ENCODE data around the gene OVAAL. TPM values are rescaled to one million over a fixed set of nuclear protein-coding genes. Genes with fewer than 3 reads are reported as not detected.

OVAAL gene
- total and polyA plus RNA-seq, 2 of the 4 experiments (the other 2 are of a cell fraction) = not detected

GRCh38 chr1:180590889-180591288 lies 32.1 kb downstream of the OVAAL start:
- no peak overlapping the region for H2BK120ac ChIP-seq (ENCODE audit: low read depth, low read length)
- no peak overlapping the region for H3K4ac ChIP-seq (ENCODE audit: low read depth, low read length)
- ChIA-PET POLR2A (ENCODE audit: unreplicated experiment) (no interaction called here), CTCF (no interaction called here)
- no TSS peak for BruUV-seq (replicated peaks)
- dilution Hi-C loops (cut with HindIII; ENCODE audit: low sequenced_read_pairs, unreplicated experiment) = no loop called here
- no peaks in the 10 kb centered on the region for H3K36me3 ChIP-seq (ENCODE audit: control insufficient read depth, insufficient read depth, low read length)
- in situ Hi-C loops (cut with MboI; ENCODE audit: low sequenced_read_pairs) = no loop called here
- H3K27me3 ChIP-seq (ENCODE audit: control insufficient read depth, insufficient read depth, low read length) = no peaks in the 10 kb centered on the region
- no peak overlapping the region for H2BK20ac ChIP-seq (ENCODE audit: low read depth, low read length)
- H4K5ac ChIP-seq (ENCODE audit: low read depth, low read length) = no peak overlapping the region
- WGBS, 2 experiments (ENCODE audit: extremely low coverage in 2 of 2, insufficient read length in 1 of 2) = no CpG with 5 or more reads among the region's 2 CpGs
- H3K4me1 ChIP-seq (ENCODE audit: control insufficient read depth, insufficient read depth, low read length) = peaks cover 7% of the 10 kb centered on the region
- TF ChIP-seq RFX5 (IDR thresholded peaks at IDR 0.05; ENCODE audit: low read depth, low read length) = no peak
- TF ChIP-seq RCOR1 (IDR thresholded peaks at IDR 0.05; ENCODE audit: insufficient replicate concordance, low read length) = no peak
- TF ChIP-seq SMC3 (IDR thresholded peaks at IDR 0.05; ENCODE audit: low read depth, low read length) = no peak
- TF ChIP-seq RAD21 (IDR thresholded peaks at IDR 0.05; ENCODE audit: low read length) = no peak
- no peak for TF ChIP-seq MXI1 (IDR thresholded peaks at IDR 0.05; ENCODE audit: borderline replicate concordance, low read depth, low read length)
- no peak for TF ChIP-seq BHLHE40 (IDR thresholded peaks at IDR 0.05; ENCODE audit: low read depth, low read length)
- no peak for TF ChIP-seq MAZ (IDR thresholded peaks at IDR 0.05; ENCODE audit: borderline replicate concordance, low read depth, low read length)
- no peak for TF ChIP-seq CEBPB (IDR thresholded peaks at IDR 0.05; ENCODE audit: low read depth, low read length)
- H3K23ac ChIP-seq (ENCODE audit: low read depth, low read length) = no peak overlapping the region
- H4K8ac ChIP-seq (ENCODE audit: low read depth in 2 of 2, low read length in 2 of 2) = no peak overlapping the region
- intact Hi-C loops (cut with micrococcal nuclease) = loop anchor here (5.0 kb wide), 1 partner anchor 379 kb away; no protein-coding TSS in a partner anchor
- no peak overlapping the region for H2BK15ac ChIP-seq (ENCODE audit: low read depth, low read length)
- no peaks in the 10 kb centered on the region for H3K79me1 ChIP-seq (ENCODE audit: low read depth in 1 of 2, low read length in 2 of 2)
- H3K9ac ChIP-seq (ENCODE audit: low read depth, low read length) = no peak overlapping the region
- no peak overlapping the region for H2AK9ac ChIP-seq (replicated peaks; ENCODE audit: low read depth, low read length, poor library complexity)
- 0 out of 2 replicates have a peak, but pooled peaks cover 7% of the 10 kb centered on the region for H3K9me1 ChIP-seq (ENCODE audit: insufficient read depth, low read length)
- no peaks in the 10 kb centered on the region for H3K9me3 ChIP-seq (ENCODE audit: control insufficient read depth, insufficient read depth, low read length)
- DNase-seq = no peak
- no peak overlapping the region for H2AFZ ChIP-seq (replicated peaks; ENCODE audit: low read length, poor library complexity)
- no peak overlapping the region for H3K14ac ChIP-seq (replicated peaks; ENCODE audit: low read depth, low read length)
- H3K18ac ChIP-seq (ENCODE audit: low read depth, low read length) = no peak overlapping the region
- no peak overlapping the region for H3K56ac ChIP-seq (ENCODE audit: extremely low read depth, insufficient read depth, low read length)
- H3K27ac ChIP-seq (ENCODE audit: insufficient read depth, low read length) = no peak overlapping the region
- H3K4me2 ChIP-seq (ENCODE audit: low read depth, low read length) = no peak overlapping the region
- H2AK5ac ChIP-seq (ENCODE audit: low read depth, low read length) = no peak overlapping the region
- H4K20me1 ChIP-seq (ENCODE audit: insufficient read depth, low read length) = no peaks in the 10 kb centered on the region
- no peak overlapping the region for H3K4me3 ChIP-seq (ENCODE audit: insufficient read depth, low read depth, low read length)
- no peak overlapping the region for H4K91ac ChIP-seq (ENCODE audit: insufficient read depth, low read depth, low read length)
- ATAC-seq (ENCODE audit: low read depth) = no peak
- no peak overlapping the region for H2BK5ac ChIP-seq (ENCODE audit: low read depth, low read length, poor library complexity, severe bottlenecking)

Data from IMR-90 (cell line).